Measurements from ENCODE around the gene ZNF697.
A peak's percentile ranks its signal among the peaks of the same experiment; 100 is the strongest.
"Not testable (repeated sequence)": the region's sequence is repeated elsewhere in the genome, so short reads cannot be mapped to it uniquely, and the experiment has no call there.

Gene ZNF697

DNA sequence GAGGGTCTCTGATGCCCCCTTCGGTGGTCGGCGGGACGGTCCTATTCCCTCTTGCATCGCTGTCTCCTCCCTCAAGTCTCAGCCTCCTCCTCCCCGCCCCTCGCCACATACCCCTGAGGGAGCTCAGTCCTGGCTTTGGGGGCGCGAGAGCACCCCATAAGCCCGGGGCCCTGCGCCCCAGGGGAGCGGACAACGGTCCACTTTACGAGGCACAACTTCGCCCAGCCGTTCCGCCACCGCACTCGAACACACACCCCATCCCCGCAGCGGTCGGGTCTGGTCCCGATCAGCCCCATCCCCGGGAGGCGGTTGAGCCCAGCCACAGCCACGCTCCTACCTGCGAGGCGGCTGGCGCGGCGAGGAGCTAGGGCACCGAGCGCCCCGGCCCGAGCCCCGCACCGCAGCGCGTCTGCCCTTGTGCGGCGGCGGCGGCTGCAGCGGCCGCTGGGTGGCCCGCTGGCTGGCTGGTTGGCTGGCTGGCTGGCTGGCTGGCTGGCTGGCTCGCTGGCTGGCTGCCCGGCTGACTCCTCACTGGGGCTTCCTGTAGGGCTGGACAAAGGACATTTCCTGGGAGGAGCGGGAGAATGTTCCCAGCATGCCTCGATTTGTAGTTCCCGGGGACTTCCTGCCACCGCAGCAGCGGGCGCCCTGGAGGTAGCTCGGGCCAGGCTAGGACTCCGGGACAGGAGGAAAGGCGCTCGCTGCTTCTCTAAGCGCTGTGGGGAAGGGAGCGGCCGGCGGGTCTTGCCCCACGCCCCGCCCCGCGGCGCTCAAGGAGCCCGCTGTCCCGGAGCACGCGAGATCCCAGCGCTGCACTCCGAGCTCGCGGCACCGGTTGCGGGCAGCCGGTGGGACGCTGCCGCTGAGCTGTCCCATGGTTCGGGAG lies at the start of gene ZNF697:
Gene ZNF697, minus strand, starts transcription at position 533 of the 886 bp plus-strand sequence. CDS start 22,166 bp downstream, outside the sequence.
- peak; percentile 65 to 99 (median 94) for DNase-seq

GRCh38 chr1:119697598-119697997 lies 49.5 kb upstream of the ZNF697 start:
- DNase-seq = no peak

GRCh38 chr1:119696863-119697262 lies 48.8 kb upstream of the ZNF697 start:
- DNase-seq = not testable (repeated sequence)

- DNase-seq = no peak
These were observed 41.4 kb upstream of the ZNF697 start for GRCh38 chr1:119689511-119689910.

GRCh38 chr1:119688810-119689209 lies 40.7 kb upstream of the ZNF697 start:
- no peak for DNase-seq

- DNase-seq = no peak
These were observed 39.5 kb upstream of the ZNF697 start for GRCh38 chr1:119687434-119688079.

- no peak for DNase-seq
These were observed 38.6 kb upstream of the ZNF697 start for GRCh38 chr1:119686661-119687060.

DNA sequence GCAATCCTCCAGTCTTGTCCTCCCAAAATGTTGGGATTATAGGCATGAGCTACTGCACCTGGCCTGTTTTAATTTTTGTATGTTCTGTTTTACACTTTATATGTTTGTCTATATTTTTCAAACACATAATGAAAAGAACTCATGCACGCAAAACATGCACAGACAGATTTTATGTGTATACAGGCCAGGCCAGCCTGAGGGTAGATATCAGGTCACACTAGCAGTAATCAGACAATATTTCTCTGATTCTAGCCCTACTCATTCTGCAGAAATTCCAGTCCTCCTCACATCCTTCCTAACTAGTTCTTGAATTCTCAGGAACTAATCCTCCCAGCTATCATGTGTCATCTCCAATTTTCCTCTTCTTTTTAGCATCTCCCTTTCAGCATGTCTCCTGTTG lies 35.8 kb upstream of the ZNF697 start:
- no peak for DNase-seq

DNA sequence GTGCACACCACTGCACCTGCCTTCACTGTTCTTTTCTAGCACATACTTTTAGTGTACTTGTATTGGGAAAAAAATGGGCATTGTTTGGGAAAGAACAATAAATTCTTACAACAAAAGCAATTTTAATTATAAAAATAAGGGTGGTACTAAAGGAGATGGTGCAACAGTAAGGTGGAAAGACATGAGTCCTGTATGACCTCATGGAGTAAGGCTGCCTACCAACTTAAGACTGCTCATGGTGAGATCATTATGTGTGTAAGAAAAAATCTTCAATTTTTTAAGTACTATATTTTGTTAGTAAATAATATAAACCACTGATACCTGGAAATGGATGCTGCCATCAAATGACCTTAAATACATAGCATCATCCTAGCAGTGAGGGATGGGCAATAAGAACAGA lies 34.1 kb upstream of the ZNF697 start:
- DNase-seq = no peak

DNA sequence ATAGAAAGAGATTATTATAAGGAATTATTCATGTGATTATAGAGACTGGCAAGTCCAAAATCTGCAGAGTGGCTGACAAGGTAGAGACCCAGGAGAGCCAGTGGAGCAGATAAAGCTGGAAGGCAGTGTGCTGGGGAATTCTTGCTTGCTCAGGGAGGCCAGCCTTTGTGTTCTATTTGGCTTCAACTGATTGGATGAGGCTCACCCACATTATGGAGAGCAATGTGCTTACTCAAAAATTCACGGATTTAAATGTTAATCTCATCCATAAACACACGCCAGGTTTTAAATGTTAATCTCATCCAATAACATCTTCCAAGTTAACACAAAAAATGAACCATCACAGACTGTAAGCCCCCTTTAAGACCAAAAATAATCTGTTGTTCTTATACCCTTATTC lies 33.5 kb upstream of the ZNF697 start:
- DNase-seq = no peak

GRCh38 chr1:119680723-119681122 lies 32.7 kb upstream of the ZNF697 start:
- DNase-seq = no peak

GRCh38 chr1:119680193-119680592 lies 32.1 kb upstream of the ZNF697 start:
- DNase-seq = no peak

- no peak for DNase-seq
These were observed 31.2 kb upstream of the ZNF697 start for GRCh38 chr1:119679223-119679622.

- no peak for DNase-seq
These were observed 28.6 kb upstream of the ZNF697 start for GRCh38 chr1:119676571-119677206.

DNA sequence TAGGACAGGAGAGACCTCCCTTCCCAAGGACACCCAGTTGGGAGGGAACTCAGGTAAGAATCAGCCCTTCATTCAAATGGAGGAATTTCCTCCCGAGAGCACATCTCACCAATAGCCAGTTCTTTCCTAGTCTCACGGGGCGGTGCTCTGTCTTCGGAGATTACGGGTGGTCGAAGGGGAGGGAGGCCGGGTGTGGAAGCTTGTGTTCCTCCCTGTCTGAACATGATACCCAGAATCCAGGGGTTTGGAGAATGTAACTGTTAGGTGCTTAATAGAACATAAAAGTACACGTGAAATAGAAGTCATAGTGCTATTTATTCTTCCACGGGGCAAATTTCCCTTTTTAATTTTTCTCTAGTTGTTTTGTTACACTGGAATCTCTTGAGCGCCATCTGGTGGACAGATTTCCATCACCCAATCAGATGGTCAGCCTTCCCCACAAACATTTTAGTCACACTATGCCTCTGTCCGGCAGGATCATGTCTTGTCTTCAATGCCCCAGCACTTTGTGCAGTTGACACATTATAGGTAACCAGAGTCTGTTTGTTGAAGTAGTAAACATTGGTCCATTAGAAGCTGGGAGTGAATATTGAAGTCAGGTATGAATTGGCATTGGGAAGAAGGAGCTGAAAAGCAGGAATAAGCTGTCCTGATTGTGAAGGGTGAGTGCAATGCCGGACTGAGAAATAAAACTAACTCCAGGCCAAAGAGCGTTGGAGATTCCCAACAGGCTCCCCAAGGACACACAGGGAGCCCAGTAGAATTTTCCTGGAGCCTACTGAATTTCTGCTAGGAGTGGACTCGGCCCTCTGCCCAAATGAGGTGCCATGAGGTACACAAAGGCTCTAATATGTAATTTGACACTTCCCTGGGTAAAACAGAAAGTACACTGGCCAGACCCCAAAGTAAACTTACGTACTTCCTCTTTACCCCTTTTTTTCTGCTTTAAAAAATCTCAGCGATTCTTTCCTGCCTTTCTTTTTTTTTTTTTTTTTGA lies 27.6 kb upstream of the ZNF697 start:
- DNase-seq = peak in 49 of 56 donors; percentile 1 to 91 (median 58)

GRCh38 chr1:119674835-119675289 lies 26.8 kb upstream of the ZNF697 start:
- DNase-seq = peak in 21 of 56 donors; percentile 1 to 53 (median 19)

- no peak for DNase-seq
These were observed 26.1 kb upstream of the ZNF697 start for GRCh38 chr1:119674111-119674526.

GRCh38 chr1:119673171-119673940 lies 25.3 kb upstream of the ZNF697 start:
- DNase-seq = no peak

DNA sequence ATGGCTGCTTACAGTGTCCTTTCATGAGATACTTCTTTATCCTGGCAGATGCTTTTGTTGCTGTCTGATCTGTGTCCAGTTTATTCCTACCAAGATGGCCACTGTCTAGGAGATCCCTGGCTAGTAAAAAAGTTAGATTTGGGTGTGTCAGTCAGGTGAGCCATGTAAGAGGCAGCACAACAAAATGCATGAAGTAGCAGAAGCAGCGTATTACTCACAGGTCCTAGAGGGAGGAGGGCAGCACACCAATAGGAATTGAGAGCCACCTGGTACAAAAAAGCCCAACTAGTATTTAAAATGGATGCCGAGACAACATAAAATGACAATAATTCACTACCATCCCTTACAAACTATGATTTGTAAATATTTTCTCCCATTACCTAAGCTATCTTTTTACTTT lies 22.8 kb upstream of the ZNF697 start:
- no peak for DNase-seq

DNA sequence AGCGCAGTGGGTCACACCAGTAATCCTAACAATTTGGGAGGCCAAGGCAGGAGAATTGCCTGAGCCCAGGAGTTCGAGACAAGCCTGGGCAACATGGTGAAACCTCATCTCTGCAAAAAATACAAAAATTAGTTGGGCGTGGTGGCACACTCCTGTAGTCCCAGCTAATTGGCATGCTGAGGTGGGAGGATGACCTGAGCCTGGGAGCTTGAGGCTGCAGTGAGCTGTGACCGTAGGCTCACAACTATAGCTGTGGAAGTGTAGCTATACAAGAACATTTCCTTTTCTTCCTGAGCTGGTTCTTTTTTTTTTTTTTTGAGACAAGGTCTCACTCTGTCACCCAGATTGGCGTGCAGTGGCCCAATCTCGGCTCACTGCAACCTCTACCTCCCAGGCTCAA lies 19.1 kb upstream of the ZNF697 start:
- no peak for DNase-seq

Measured in nucleus accumbens (tissue), 56 donors.